ENCODE data around the gene FMNL2.

Gene FMNL2

DNA sequence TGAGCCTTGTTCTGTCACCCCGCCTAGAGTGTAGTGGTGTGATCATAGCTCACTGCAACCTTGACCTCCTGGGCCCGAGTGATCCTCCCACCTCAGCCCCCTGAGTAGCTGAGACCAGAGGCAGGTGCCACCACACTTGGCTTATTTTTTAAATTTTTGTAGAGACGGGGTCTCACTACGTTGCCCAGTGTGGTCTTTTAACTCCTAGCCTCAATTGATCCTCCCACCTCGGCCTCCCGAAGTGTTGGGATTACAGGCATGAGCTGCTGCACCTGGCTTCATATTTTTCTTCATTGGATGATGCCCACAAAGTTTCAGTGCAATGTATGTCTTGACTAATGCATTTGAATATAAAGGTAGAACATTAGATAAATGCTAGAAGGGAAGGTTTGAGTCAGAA, 120.8 kb downstream of the FMNL2 start:
- no peak for DNase-seq (ENCODE audit: low spot score)
- Histone ChIP-seq H3K27ac (no peak overlapping the region), H3K4me3 (no peak overlapping the region)
- TF ChIP-seq CTCF (IDR thresholded peaks at IDR 0.05), result no peak

DNA sequence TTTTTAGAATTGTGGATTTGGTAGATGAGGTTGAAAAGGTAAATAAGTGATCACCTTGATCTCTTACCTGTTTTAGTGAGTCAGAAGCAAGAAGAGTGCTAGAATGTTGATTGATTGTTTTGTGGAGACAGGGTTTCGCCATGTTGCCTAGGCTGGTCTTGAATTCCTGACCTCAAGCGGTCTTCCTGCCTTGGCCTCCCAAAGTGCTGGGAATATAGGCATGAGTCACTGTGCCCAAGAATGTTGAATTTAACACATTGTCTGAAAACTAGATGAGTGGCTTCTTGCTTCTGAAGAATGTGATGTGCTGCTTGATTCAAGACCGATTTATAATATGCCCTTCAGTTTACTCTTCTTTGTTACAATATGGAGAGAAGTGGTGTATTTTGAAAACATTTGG, 121.3 kb downstream of the FMNL2 start:
- DNase-seq (ENCODE audit: low spot score), result no peak
- Histone ChIP-seq H3K27ac (no peak overlapping the region), H3K4me3 (no peak overlapping the region)
- TF ChIP-seq CTCF (IDR thresholded peaks at IDR 0.05), result no peak

GRCh38 chr2:152458441-152458940, 123.5 kb downstream of the FMNL2 start:
- DNase-seq (ENCODE audit: low spot score), result no peak
- H3K27ac ChIP-seq, result no peak overlapping the region
- no peak for TF ChIP-seq CTCF (IDR thresholded peaks at IDR 0.05)
- no peak overlapping the region for H3K4me3 ChIP-seq

GRCh38 chr2:152459091-152459490, 124.1 kb downstream of the FMNL2 start:
- Histone ChIP-seq H3K27ac (no peak overlapping the region), H3K4me3 (no peak overlapping the region)
- TF ChIP-seq CTCF (IDR thresholded peaks at IDR 0.05), result no peak
- DNase-seq (ENCODE audit: low spot score), result no peak

DNA sequence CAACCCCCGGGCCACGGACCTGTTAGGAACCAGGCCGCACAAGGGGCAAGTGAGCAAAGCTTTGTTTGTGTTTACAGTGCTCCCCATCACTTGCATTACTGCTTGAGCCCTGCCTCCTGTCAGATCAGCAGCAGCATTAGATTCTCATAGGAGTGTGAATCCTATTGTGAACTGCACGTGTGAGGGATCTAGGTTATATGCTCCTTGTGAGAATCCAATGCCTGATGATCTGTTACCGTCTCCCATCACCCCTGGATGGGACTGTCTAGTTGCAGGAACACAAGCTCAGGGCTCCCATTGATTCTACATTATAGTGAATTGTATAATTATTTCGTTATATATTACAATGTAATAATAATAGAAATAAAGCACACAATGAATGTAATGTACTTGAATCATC, 125.6 kb downstream of the FMNL2 start:
- TF ChIP-seq CTCF (IDR thresholded peaks at IDR 0.05), result no peak
- no peak overlapping the region for H3K27ac ChIP-seq
- no peak overlapping the region for H3K4me3 ChIP-seq
- DNase-seq (ENCODE audit: low spot score), result no peak

GRCh38 chr2:152462120-152462519, 127.1 kb downstream of the FMNL2 start:
- H3K4me3 ChIP-seq, result no peak overlapping the region
- DNase-seq (ENCODE audit: low spot score), result no peak
- H3K27ac ChIP-seq, result no peak overlapping the region
- no peak for TF ChIP-seq CTCF (IDR thresholded peaks at IDR 0.05)

DNA sequence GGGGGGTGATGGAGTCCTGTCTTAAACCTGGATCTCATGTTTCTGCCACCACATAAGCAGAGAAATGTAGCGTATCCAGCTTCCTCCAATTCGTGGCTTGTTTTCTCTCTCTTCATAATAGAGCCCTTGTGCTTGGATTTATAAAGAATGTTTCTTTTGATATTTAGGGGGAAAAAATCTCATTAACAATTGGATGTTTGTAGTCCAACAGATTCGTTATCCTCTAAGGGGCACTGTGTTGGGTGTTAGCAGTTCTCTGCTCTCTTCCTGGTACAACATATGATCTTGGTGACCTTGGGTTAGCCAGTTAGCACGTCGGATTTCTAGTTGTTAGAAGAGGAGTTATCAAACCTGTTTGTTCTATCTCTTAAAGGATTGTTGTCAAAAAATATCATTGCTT, 127.8 kb downstream of the FMNL2 start:
- no peak overlapping the region for H3K4me3 ChIP-seq
- no peak for DNase-seq (ENCODE audit: low spot score)
- no peak for TF ChIP-seq CTCF (IDR thresholded peaks at IDR 0.05)
- H3K27ac ChIP-seq, result no peak overlapping the region
